CD4-positive, alpha-beta T cell treated with Interferon gamma for 1 hour (primary cell): ENCODE measurements around the gene KCNH6.

Experiments
- DNase-seq: peaks from one replicate; pipeline ENCODE4 v3.0.0-alpha.2; 2020

Gene KCNH6

GRCh38 chr17:63563339-63563738, 40.2 kb downstream of the KCNH6 start:
- no peak for DNase-seq

- DNase-seq, result no peak
Measured at GRCh38 chr17:63564562-63564961, 41.4 kb downstream of the KCNH6 start.

- no peak for DNase-seq
Measured at GRCh38 chr17:63567229-63567628, 44.1 kb downstream of the KCNH6 start.

- no peak for DNase-seq
Measured at GRCh38 chr17:63568563-63568962, 45.4 kb downstream of the KCNH6 start.

- no peak for DNase-seq
Measured at GRCh38 chr17:63571632-63572310, 48.6 kb downstream of the KCNH6 start.

GRCh38 chr17:63573634-63574033, 50.5 kb downstream of the KCNH6 start:
- no peak for DNase-seq

- DNase-seq, result no peak
Measured at GRCh38 chr17:63578027-63578768, 55.0 kb downstream of the KCNH6 start.

GRCh38 chr17:63578769-63579111, 55.6 kb downstream of the KCNH6 start:
- DNase-seq, result no peak

- no peak for DNase-seq
Measured at GRCh38 chr17:63579633-63580032, 56.5 kb downstream of the KCNH6 start.

GRCh38 chr17:63587770-63588169, 64.6 kb downstream of the KCNH6 start:
- no peak for DNase-seq

GRCh38 chr17:63588797-63589196, 65.6 kb downstream of the KCNH6 start:
- DNase-seq, result no peak

- no peak for DNase-seq
Measured at GRCh38 chr17:63589646-63590045, 66.5 kb downstream of the KCNH6 start.

GRCh38 chr17:63592797-63593196, 69.6 kb downstream of the KCNH6 start:
- DNase-seq, result no peak

- DNase-seq, result no peak
Measured at GRCh38 chr17:63595132-63595531, 72.0 kb downstream of the KCNH6 start.
